Peyer's patch (tissue), 4 donors: ENCODE results near the gene FAT3.

Experiments
- POLR2A ChIP-seq, 2 donors: fragments of 450-650 bp; IDR thresholded peaks; one replicate each; pipeline ENCODE4 v1.5.1; 2017; ENCODE audit warnings: antibody characterized with exemption in 2 of 2, mild to moderate bottlenecking in 2 of 2, moderate library complexity in 2 of 2
- TF ChIP-seq, protein P1 (sequence below), 6 experiments: fragments of 450-650 bp in 4 of 6; fragments of 200-600 bp in 2 of 6; sonication (generic) in 1 of 6; IDR thresholded peaks; one replicate each; pipeline ENCODE4 v1.5.1; 2017 to 2019; ENCODE audit warnings: antibody characterized with exemption in 6 of 6, mild to moderate bottlenecking in 3 of 6, moderate library complexity in 1 of 6

DNA sequence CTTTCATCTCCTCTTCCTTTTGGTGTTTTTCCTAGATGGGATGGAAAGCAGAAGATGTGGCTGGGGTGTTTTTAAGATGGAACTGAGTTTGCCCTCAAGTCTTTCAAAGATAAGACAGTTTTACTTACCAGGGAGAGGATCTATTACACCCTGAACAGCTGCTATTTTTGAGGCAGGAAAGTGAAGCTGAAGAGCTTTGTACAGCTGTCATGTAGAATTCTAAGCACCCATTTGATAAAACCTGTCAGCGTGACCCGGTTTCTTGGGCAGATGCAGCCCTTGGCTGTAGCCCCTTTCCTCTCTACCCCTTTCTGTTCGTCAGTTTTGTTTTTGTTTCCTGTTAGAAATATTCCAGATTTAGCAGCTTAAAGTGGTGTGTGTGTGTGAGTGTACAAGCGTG is 35.2 kb downstream of the FAT3 start:
- TF ChIP-seq, protein P1, sequence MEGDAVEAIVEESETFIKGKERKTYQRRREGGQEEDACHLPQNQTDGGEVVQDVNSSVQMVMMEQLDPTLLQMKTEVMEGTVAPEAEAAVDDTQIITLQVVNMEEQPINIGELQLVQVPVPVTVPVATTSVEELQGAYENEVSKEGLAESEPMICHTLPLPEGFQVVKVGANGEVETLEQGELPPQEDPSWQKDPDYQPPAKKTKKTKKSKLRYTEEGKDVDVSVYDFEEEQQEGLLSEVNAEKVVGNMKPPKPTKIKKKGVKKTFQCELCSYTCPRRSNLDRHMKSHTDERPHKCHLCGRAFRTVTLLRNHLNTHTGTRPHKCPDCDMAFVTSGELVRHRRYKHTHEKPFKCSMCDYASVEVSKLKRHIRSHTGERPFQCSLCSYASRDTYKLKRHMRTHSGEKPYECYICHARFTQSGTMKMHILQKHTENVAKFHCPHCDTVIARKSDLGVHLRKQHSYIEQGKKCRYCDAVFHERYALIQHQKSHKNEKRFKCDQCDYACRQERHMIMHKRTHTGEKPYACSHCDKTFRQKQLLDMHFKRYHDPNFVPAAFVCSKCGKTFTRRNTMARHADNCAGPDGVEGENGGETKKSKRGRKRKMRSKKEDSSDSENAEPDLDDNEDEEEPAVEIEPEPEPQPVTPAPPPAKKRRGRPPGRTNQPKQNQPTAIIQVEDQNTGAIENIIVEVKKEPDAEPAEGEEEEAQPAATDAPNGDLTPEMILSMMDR (IDR thresholded peaks at IDR 0.05): no peak
- TF ChIP-seq POLR2A (IDR thresholded peaks at IDR 0.05): no peak
